Pancreas (tissue), 10 donors: ENCODE results near the gene STK33. TPM values are rescaled to one million over a fixed set of nuclear protein-coding genes. Genes with fewer than 3 reads are reported as not detected.

Experiments used
- ATAC-seq, 4 donors: fragments of 200-7000 bp; cut with Tn5 transposase; one replicate each; pipeline versions ENCODE4 v1.8.0 to v1.9.1; 2020; ENCODE audit warnings: mild to moderate bottlenecking in 4 of 4, moderate library complexity in 4 of 4
- DNase-seq, 6 donors: peaks; one replicate each; pipeline ENCODE4 v3.0.0-alpha.2; 2020
- FAIRE-seq: peaks from 2 replicates; lab custom pipeline; 2012; peaks lifted over from hg19 to GRCh38; lab: Jason Lieb, UNC
- H3K27ac ChIP-seq, 4 donors: fragments of 200-600 bp; sonication (generic); 1 replicate in 3 of 4; 2 replicates in 1 of 4; pipeline versions ENCODE4 v1.5.0 to v1.8.0; 2020
- H3K27me3 ChIP-seq, 4 donors: fragments of 200-600 bp; one replicate each; pipeline ENCODE4 v1.8.0; 2021
- H3K36me3 ChIP-seq, 3 donors: fragments of 200-600 bp; sonication (generic) in 1 of 3; one replicate each; pipeline versions ENCODE4 v1.5.0 to v1.8.0; 2020 to 2021
- H3K4me1 ChIP-seq, 3 donors: fragments of 200-600 bp; one replicate each; pipeline ENCODE4 v1.8.0; 2021
- H3K4me3 ChIP-seq, 4 donors: fragments of 200-600 bp; sonication (generic) in 2 of 4; one replicate each; pipeline versions ENCODE4 v1.5.0 to v1.8.0; 2020 to 2021
- H3K9me3 ChIP-seq, 4 donors: fragments of 200-600 bp; one replicate each; pipeline ENCODE4 v1.8.0; 2021
- CTCF ChIP-seq, 4 donors: fragments of 200-600 bp; sonication (generic) in 3 of 4; IDR thresholded peaks; one replicate each; pipeline versions ENCODE4 v1.5.0 to v1.8.0; 2021; ENCODE audit warnings: antibody characterized with exemption in 4 of 4
- WGBS, 2 donors: extraction: QIAGEN DNeasy Blood & Tissue Kit; methylation state at CpG; one replicate each; pipeline ENCODE4 v1.1.7; 2013; 5-methylcytosine and 5-hydroxymethylcytosine counted together
- intact Hi-C, 3 donors: fragments of 100-400 bp; cut with DNase I; formaldehyde crosslinking; loops; one replicate each; pipeline versions ENCODE4 v1.11.1 to v1.14.2; 2022
- polyA plus RNA-seq, 2 donors: library from polyadenylated mRNA; stranded (reverse); fragments of 200-250 nt; gene quantifications; one replicate each; pipeline ENCODE4 v1.2.3, GENCODE V29; 2013
- total RNA-seq, 6 donors: library from RNA; stranded (reverse); fragmentation: NEBNext Ultra II Directional in 4 of 6; extraction: Animal tissue kit (Norgen Biotek cat#: 25700) in 4 of 6; gene quantifications; one replicate each; pipeline versions ENCODE4 v1.2.1 to v1.2.4, GENCODE V29; 2021 to 2023
- donor health status: healthy with polysubstance abuse.
- donor health status: DM: no; HTN: no; CAD: no; lungs with moderate emphysema.
- donor health status: DM: no; HTN: no; CAD: no.
- donor health status: control.
- donor health status: control.
- donor health status: Bipolar disorder and iron deficiency.
- donor health status: DM: yes; HTN: yes; CAD: no.
- donor health status: DM: no; HTN: no; CAD: no.
- donor health status: DM: no; HTN: no; CAD: no.
- donor health status: DM: yes; HTN: yes; CAD: no.

The STK33 gene
- total and polyA plus RNA-seq, 8 donors, result 6.0 to 23.9 (median 7.2) TPM

GRCh38 chr11:8365216-8365941, 228.6 kb downstream of the STK33 start:
- FAIRE-seq (no peak), DNase-seq (peak in 1 of 6 donors; percentile 56), ATAC-seq (no peak)
- H3K4me3 ChIP-seq, result no peak overlapping the region
- WGBS, 2 donors, result 54 to 59% methylated on average over 11 of the region's 11 CpGs
- H3K27me3 ChIP-seq, result no peaks in the 10 kb centered on the region
- intact Hi-C loops, result no loop called here
- no peaks in the 10 kb centered on the region for H3K4me1 ChIP-seq
- H3K36me3 ChIP-seq, result no peaks in the 10 kb centered on the region
- no peak for TF ChIP-seq CTCF (IDR thresholded peaks at IDR 0.05)
- H3K27ac ChIP-seq, result no peak overlapping the region
- no peaks in the 10 kb centered on the region for H3K9me3 ChIP-seq

- FAIRE-seq (no peak), ATAC-seq (no peak), DNase-seq (no peak)
- WGBS, 2 donors, result 81 to 89% methylated on average over 15 of the region's 15 CpGs
- Histone ChIP-seq H3K4me3 (no peak overlapping the region), H3K27ac (no peak overlapping the region), H3K27me3 (no peaks in the 10 kb centered on the region), H3K9me3 (no peaks in the 10 kb centered on the region), H3K4me1 (peaks cover 0 to 5% (median 0%) of the 10 kb centered on the region in 3 donors), H3K36me3 (no peaks in the 10 kb centered on the region)
- intact Hi-C loops, result no loop called here
- no peak for TF ChIP-seq CTCF (IDR thresholded peaks at IDR 0.05)
These were observed 230.1 kb downstream of the STK33 start for GRCh38 chr11:8363921-8364320.

GRCh38 chr11:8362899-8363298, 231.1 kb downstream of the STK33 start:
- H3K4me3 ChIP-seq, result no peak overlapping the region
- intact Hi-C loops, result no loop called here
- no peak overlapping the region for H3K27ac ChIP-seq
- H3K27me3 ChIP-seq, result no peaks in the 10 kb centered on the region
- no peak for FAIRE-seq
- ATAC-seq, result no peak
- DNase-seq, result peak in 1 of 6 donors; percentile 18
- no peaks in the 10 kb centered on the region for H3K9me3 ChIP-seq
- H3K4me1 ChIP-seq, result peaks cover 0 to 5% (median 0%) of the 10 kb centered on the region in 3 donors
- 81 to 89% methylated on average over 8 of the region's 8 CpGs for WGBS, 2 donors
- no peaks in the 10 kb centered on the region for H3K36me3 ChIP-seq
- TF ChIP-seq CTCF (IDR thresholded peaks at IDR 0.05), result no peak

- intact Hi-C loops, result no loop called here
- no peak for TF ChIP-seq CTCF (IDR thresholded peaks at IDR 0.05)
- ATAC-seq (no peak), DNase-seq (no peak), FAIRE-seq (no peak)
- Histone ChIP-seq H3K4me1 (peaks cover 0 to 5% (median 0%) of the 10 kb centered on the region in 3 donors), H3K27me3 (no peaks in the 10 kb centered on the region), H3K9me3 (no peaks in the 10 kb centered on the region), H3K4me3 (no peak overlapping the region), H3K27ac (no peak overlapping the region), H3K36me3 (no peaks in the 10 kb centered on the region)
- WGBS, 2 donors, result 74 to 76% methylated on average over 4 of the region's 4 CpGs
These were observed 231.5 kb downstream of the STK33 start for GRCh38 chr11:8362491-8362890.

- 92 to 98% methylated on average over 12 of the region's 12 CpGs for WGBS, 2 donors
- FAIRE-seq (no peak), DNase-seq (peak in 1 of 6 donors; percentile 42), ATAC-seq (no peak)
- H3K27me3 ChIP-seq, result no peaks in the 10 kb centered on the region
- intact Hi-C loops, result no loop called here
- H3K27ac ChIP-seq, result no peak overlapping the region
- no peak for TF ChIP-seq CTCF (IDR thresholded peaks at IDR 0.05)
- no peaks in the 10 kb centered on the region for H3K36me3 ChIP-seq
- H3K4me3 ChIP-seq, result no peak overlapping the region
- peaks cover 0 to 5% (median 0%) of the 10 kb centered on the region in 3 donors for H3K4me1 ChIP-seq
- H3K9me3 ChIP-seq, result no peaks in the 10 kb centered on the region
These were observed 232.3 kb downstream of the STK33 start for GRCh38 chr11:8361664-8362210.
